Activated CD4-positive, alpha-beta T cell treated with anti-CD3 and anti-CD28 coated beads, Interleukin-10, Interleukin-2, amounts not matched to agents 100 ng/mL and 50 ng/mL, durations not matched to agents 16 hours and 8 hours (primary cell): ENCODE data around the gene SPECC1.
"Not testable (repeated sequence)": the region's sequence is repeated elsewhere in the genome, so short reads cannot be mapped to it uniquely, and the experiment has no call there.

Experiments
- DNase-seq: peaks from one replicate; pipeline ENCODE4 v3.0.0-alpha.2; 2020

The SPECC1 gene

GRCh38 chr17:20256144-20256543 is 247.0 kb downstream of the SPECC1 start:
- no peak for DNase-seq

- DNase-seq = no peak
Measured at GRCh38 chr17:20257008-20257407, 247.8 kb downstream of the SPECC1 start.

- no peak for DNase-seq
Measured at GRCh38 chr17:20257798-20258197, 248.6 kb downstream of the SPECC1 start.

GRCh38 chr17:20259668-20260067 is 250.5 kb downstream of the SPECC1 start:
- no peak for DNase-seq

- no peak for DNase-seq
Measured at GRCh38 chr17:20260268-20260667, 251.1 kb downstream of the SPECC1 start.

- no peak for DNase-seq
Measured at GRCh38 chr17:20262226-20263114, 253.3 kb downstream of the SPECC1 start.

GRCh38 chr17:20263115-20263433 is 253.9 kb downstream of the SPECC1 start:
- DNase-seq = not testable (repeated sequence)

GRCh38 chr17:20263595-20263994 is 254.4 kb downstream of the SPECC1 start:
- no peak for DNase-seq

- no peak for DNase-seq
Measured at GRCh38 chr17:20264996-20265395, 255.8 kb downstream of the SPECC1 start.

GRCh38 chr17:20266806-20267458 is 257.8 kb downstream of the SPECC1 start:
- DNase-seq = no peak

GRCh38 chr17:20267459-20267842 is 258.3 kb downstream of the SPECC1 start:
- DNase-seq = no peak

- DNase-seq = no peak
Measured at GRCh38 chr17:20270369-20270768, 261.2 kb downstream of the SPECC1 start.

GRCh38 chr17:20271011-20271610 is 262.0 kb downstream of the SPECC1 start:
- DNase-seq = no peak

- peak; percentile 23 for DNase-seq
Measured at GRCh38 chr17:20273741-20274500, 264.8 kb downstream of the SPECC1 start.

GRCh38 chr17:20275653-20276052 is 266.5 kb downstream of the SPECC1 start:
- DNase-seq = no peak

GRCh38 chr17:20276421-20276820 is 267.3 kb downstream of the SPECC1 start:
- no peak for DNase-seq

- no peak for DNase-seq
Measured at GRCh38 chr17:20278805-20279204, 269.6 kb downstream of the SPECC1 start.

GRCh38 chr17:20279631-20280030 is 270.5 kb downstream of the SPECC1 start:
- no peak for DNase-seq

GRCh38 chr17:20280051-20280450 is 270.9 kb downstream of the SPECC1 start:
- no peak for DNase-seq

GRCh38 chr17:20280851-20281250 is 271.7 kb downstream of the SPECC1 start:
- peak; percentile 24 for DNase-seq

- no peak for DNase-seq
Measured at GRCh38 chr17:20281860-20282259, 272.7 kb downstream of the SPECC1 start.

- DNase-seq = no peak
Measured at GRCh38 chr17:20282526-20283308, 273.6 kb downstream of the SPECC1 start.
